Loucy (cell line): Measurements from ENCODE around the gene UFC1.

Experiments
- H2AFZ ChIP-seq: fragments of 200-600 bp; sonication (generic); 2 replicates; pipeline ENCODE4 v1.6.0; 2016; ENCODE audit warnings: antibody characterized with exemption, mild to moderate bottlenecking, low read length, moderate library complexity
- H3F3A ChIP-seq: fragments of 200-600 bp; 2 replicates; pipeline ENCODE4 v1.6.0; 2016; ENCODE audit warnings: antibody characterized with exemption, low read depth, mild to moderate bottlenecking
- H3K27me3 ChIP-seq: fragments of 200-600 bp; sonication (generic); 2 replicates; pipeline ENCODE4 v1.6.1; 2014; ENCODE audit warnings: low read length, mild to moderate bottlenecking; ENCODE audit not compliant: insufficient read depth, poor library complexity, severe bottlenecking
- H3K36me3 ChIP-seq: fragments of 200-600 bp; sonication (generic); 2 replicates; pipeline ENCODE4 v1.6.1; 2016; ENCODE audit warnings: low read length; ENCODE audit not compliant: insufficient read depth
- H3K4me1 ChIP-seq: fragments of 200-600 bp; sonication (generic); 2 replicates; pipeline ENCODE4 v1.5.1; 2014; ENCODE audit warnings: low read length, mild to moderate bottlenecking; ENCODE audit not compliant: insufficient read depth, poor library complexity, severe bottlenecking
- H3K4me2 ChIP-seq: fragments of 200-600 bp; sonication (generic); 2 replicates; pipeline ENCODE4 v1.6.0; 2014; ENCODE audit warnings: antibody characterized with exemption, low read length, low read depth, mild to moderate bottlenecking; ENCODE audit not compliant: poor library complexity, severe bottlenecking
- H3K4me3 ChIP-seq: fragments of 200-600 bp; sonication (generic); 2 replicates; pipeline ENCODE4 v1.5.1; 2014; ENCODE audit warnings: low read length, mild to moderate bottlenecking, mixed read lengths; ENCODE audit not compliant: poor library complexity, severe bottlenecking
- H3K79me2 ChIP-seq: fragments of 200-600 bp; sonication (generic); 2 replicates; pipeline ENCODE4 v1.6.1; 2014; ENCODE audit warnings: low read length; ENCODE audit not compliant: insufficient read depth
- H3K9ac ChIP-seq: fragments of 200-600 bp; sonication (generic); 2 replicates; pipeline ENCODE4 v1.6.0; 2014; ENCODE audit warnings: mild to moderate bottlenecking, low read depth, low read length, moderate library complexity; ENCODE audit not compliant: poor library complexity, severe bottlenecking
- H3K9me2 ChIP-seq: fragments of 200-600 bp; sonication (generic); replicated peaks from 2 replicates; pipeline ENCODE4 v1.6.1; 2016; ENCODE audit warnings: low read depth, low read length, mixed read lengths
- H3K9me3 ChIP-seq: fragments of 200-600 bp; sonication (generic); 2 replicates; pipeline ENCODE4 v1.6.1; 2014; ENCODE audit warnings: mild to moderate bottlenecking, antibody characterized with exemption, low read length, low read depth; ENCODE audit not compliant: insufficient read depth
- H4K20me1 ChIP-seq: fragments of 200-600 bp; sonication (generic); 2 replicates; pipeline ENCODE4 v1.6.0; 2014; ENCODE audit warnings: antibody characterized with exemption, low read length, mild to moderate bottlenecking; ENCODE audit not compliant: insufficient read depth, poor library complexity, severe bottlenecking
- EZH2phosphoT487 ChIP-seq: fragments of 200-600 bp; IDR thresholded peaks from 2 replicates; pipeline ENCODE4 v1.6.1; 2018; ENCODE audit warnings: antibody characterized with exemption, mild to moderate bottlenecking, moderate library complexity, borderline replicate concordance
- TF ChIP-seq, protein P1 (sequence below): fragments of 200-600 bp; sonication (generic); conservative IDR thresholded peaks from 2 replicates; pipeline ENCODE4 v1.5.1; 2014; ENCODE audit warnings: mild to moderate bottlenecking, antibody characterized with exemption, low read length

Gene UFC1

GRCh38 chr1:161201836-161202712, 48.3 kb downstream of the UFC1 start, which contains the start of gene NDUFS2:
NDUFS2 (plus strand) TSS chr1:161202367; CDS start chr1:161202386, 19 bp downstream.
- TF ChIP-seq, protein P1, sequence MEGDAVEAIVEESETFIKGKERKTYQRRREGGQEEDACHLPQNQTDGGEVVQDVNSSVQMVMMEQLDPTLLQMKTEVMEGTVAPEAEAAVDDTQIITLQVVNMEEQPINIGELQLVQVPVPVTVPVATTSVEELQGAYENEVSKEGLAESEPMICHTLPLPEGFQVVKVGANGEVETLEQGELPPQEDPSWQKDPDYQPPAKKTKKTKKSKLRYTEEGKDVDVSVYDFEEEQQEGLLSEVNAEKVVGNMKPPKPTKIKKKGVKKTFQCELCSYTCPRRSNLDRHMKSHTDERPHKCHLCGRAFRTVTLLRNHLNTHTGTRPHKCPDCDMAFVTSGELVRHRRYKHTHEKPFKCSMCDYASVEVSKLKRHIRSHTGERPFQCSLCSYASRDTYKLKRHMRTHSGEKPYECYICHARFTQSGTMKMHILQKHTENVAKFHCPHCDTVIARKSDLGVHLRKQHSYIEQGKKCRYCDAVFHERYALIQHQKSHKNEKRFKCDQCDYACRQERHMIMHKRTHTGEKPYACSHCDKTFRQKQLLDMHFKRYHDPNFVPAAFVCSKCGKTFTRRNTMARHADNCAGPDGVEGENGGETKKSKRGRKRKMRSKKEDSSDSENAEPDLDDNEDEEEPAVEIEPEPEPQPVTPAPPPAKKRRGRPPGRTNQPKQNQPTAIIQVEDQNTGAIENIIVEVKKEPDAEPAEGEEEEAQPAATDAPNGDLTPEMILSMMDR = peak; percentile 55
- TF ChIP-seq EZH2phosphoT487 = no peak
- no peaks in the 10 kb centered on the region for H3K9me3 ChIP-seq
- H3K4me2 ChIP-seq = peak within 1 kb of the TSS; percentile 89

DNA sequence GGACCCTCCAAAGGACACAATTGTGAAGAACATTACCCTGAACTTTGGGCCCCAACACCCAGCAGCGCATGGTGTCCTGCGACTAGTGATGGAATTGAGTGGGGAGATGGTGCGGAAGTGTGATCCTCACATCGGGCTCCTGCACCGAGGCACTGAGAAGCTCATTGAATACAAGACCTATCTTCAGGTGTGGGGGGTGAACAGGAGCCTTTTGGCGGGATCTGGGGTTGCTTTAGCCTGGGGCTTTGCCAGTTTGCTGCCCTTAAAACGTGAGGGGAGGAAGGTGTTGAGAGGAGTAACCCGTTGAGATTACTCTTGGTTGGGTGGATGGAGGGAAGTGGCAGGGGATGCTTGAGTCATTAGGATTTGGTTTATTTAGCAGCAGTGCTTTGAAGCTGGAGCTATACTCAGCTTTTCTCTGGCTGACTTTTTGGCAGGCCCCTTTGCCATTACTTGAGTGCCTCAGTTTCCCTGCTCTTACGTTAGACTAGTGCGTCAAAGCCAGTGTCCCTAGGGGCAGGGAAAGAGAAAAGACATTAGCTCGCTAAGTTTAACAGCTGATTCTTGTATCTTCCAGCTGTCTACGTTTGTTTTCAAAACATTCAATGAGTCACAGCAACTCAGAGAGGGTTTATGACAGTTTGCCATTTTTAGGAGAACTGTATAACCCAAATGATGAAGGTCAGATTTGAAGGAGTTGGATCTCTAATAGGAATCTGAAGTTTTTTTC, 52.8 kb downstream of the UFC1 start:
- H3K9me2 ChIP-seq = no peaks in the 10 kb centered on the region
- no peak overlapping the region for H3K4me3 ChIP-seq
- H3K4me1 ChIP-seq = peaks cover 23% of the 10 kb centered on the region
- no peaks in the 10 kb centered on the region for H3K9me3 ChIP-seq
- H3F3A ChIP-seq = no peaks in the 10 kb centered on the region
- no peak overlapping the region for H2AFZ ChIP-seq
- H3K4me2 ChIP-seq = no peak overlapping the region
- H4K20me1 ChIP-seq = no peaks in the 10 kb centered on the region
- no peak overlapping the region for H3K9ac ChIP-seq
- peaks cover 29% of the 10 kb centered on the region for H3K79me2 ChIP-seq
- H3K36me3 ChIP-seq = peaks cover 24% of the 10 kb centered on the region; the same call in 1 of the 2 replicates
- H3K27me3 ChIP-seq = no peaks in the 10 kb centered on the region
- TF ChIP-seq EZH2phosphoT487 = no peak
- TF ChIP-seq, protein P1 = no peak

More at GRCh38 chr1:161201836-161202712, 48.3 kb downstream of the UFC1 start, which contains the start of gene NDUFS2:
- H3K79me2 ChIP-seq = peaks cover 29% of the 10 kb centered on the region
- peaks cover 2% of the 10 kb centered on the region; the same call in 1 of the 2 replicates for H3K36me3 ChIP-seq
- H4K20me1 ChIP-seq = no peaks in the 10 kb centered on the region
- H3K4me1 ChIP-seq = peaks cover 31% of the 10 kb centered on the region
- H3K9me2 ChIP-seq = no peaks in the 10 kb centered on the region
- H3K27me3 ChIP-seq = no peaks in the 10 kb centered on the region
- peak within 1 kb of the TSS; percentile 95 for H2AFZ ChIP-seq
- peak within 1 kb of the TSS; percentile 94 for H3K9ac ChIP-seq
- H3F3A ChIP-seq = no peaks in the 10 kb centered on the region
- peak within 1 kb of the TSS; percentile 95 for H3K4me3 ChIP-seq

DNA sequence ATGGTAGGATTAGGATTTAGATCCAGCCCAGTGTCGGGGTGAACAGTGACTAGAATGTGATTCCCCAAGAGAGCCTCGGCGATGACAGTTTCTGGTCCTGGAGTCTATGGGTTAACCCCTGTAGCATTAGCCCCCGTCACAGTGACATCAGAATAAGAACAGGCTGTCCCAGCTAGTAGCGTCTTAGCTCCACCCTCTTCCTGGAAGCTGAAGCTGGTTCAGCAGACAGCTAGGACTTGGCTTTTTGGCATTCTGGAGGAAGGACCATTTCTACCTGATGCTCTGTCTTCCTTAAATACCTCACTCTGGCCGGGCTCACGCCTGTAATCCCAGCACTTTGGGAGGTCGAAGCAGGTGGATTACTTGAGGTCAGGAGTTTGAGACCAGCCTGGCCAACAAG, 53.4 kb downstream of the UFC1 start:
- Histone ChIP-seq H2AFZ (no peak overlapping the region), H3F3A (no peaks in the 10 kb centered on the region), H3K9me2 (no peaks in the 10 kb centered on the region), H4K20me1 (no peaks in the 10 kb centered on the region), H3K9me3 (no peaks in the 10 kb centered on the region), H3K9ac (no peak overlapping the region), H3K4me2 (no peak overlapping the region), H3K36me3 (peaks cover 25% of the 10 kb centered on the region; the same call in 1 of the 2 replicates), H3K27me3 (no peaks in the 10 kb centered on the region), H3K4me3 (no peak overlapping the region), H3K79me2 (peaks cover 29% of the 10 kb centered on the region), H3K4me1 (peaks cover 19% of the 10 kb centered on the region)
- TF ChIP-seq EZH2phosphoT487 = no peak
- TF ChIP-seq, protein P1 = no peak
